ENCODE results near the gene COX5B.

The COX5B gene

GRCh38 chr2:97675430-97676113, 29.7 kb downstream of the COX5B start:
- Histone ChIP-seq H3K79me2 (ENCODE audit: insufficient read depth, low read length) (no peaks in the 10 kb centered on the region), H4K20me1 (ENCODE audit: insufficient read depth, low read length, poor library complexity, severe bottlenecking) (no peaks in the 10 kb centered on the region), H3K27me3 (ENCODE audit: insufficient read depth, low read length, poor library complexity, severe bottlenecking) (no peaks in the 10 kb centered on the region), H3F3A (ENCODE audit: low read depth) (no peaks in the 10 kb centered on the region), H3K9me3 (ENCODE audit: insufficient read depth, low read depth, low read length) (no peaks in the 10 kb centered on the region), H3K4me1 (ENCODE audit: insufficient read depth, low read length, poor library complexity, severe bottlenecking) (no peaks in the 10 kb centered on the region), H3K4me3 (ENCODE audit: low read length, poor library complexity, severe bottlenecking) (no peak overlapping the region), H2AFZ (ENCODE audit: low read length) (no peak overlapping the region), H3K4me2 (ENCODE audit: low read depth, low read length, poor library complexity, severe bottlenecking) (no peak overlapping the region), H3K36me3 (ENCODE audit: insufficient read depth, low read length) (no peaks in the 10 kb centered on the region), H3K9ac (ENCODE audit: low read depth, low read length, poor library complexity, severe bottlenecking) (no peak overlapping the region), H3K9me2 (replicated peaks; ENCODE audit: low read depth, low read length) (no peaks in the 10 kb centered on the region)
- TF ChIP-seq EZH2phosphoT487 (IDR thresholded peaks at IDR 0.05; ENCODE audit: borderline replicate concordance): no peak
- no peak for TF ChIP-seq CTCF (conservative IDR thresholded peaks at IDR 0.05; ENCODE audit: low read length)

- no peaks in the 10 kb centered on the region for H4K20me1 ChIP-seq (ENCODE audit: insufficient read depth, low read length, poor library complexity, severe bottlenecking)
- TF ChIP-seq CTCF (conservative IDR thresholded peaks at IDR 0.05; ENCODE audit: low read length): no peak
- TF ChIP-seq EZH2phosphoT487 (IDR thresholded peaks at IDR 0.05; ENCODE audit: borderline replicate concordance): no peak
- no peak overlapping the region for H3K4me2 ChIP-seq (ENCODE audit: low read depth, low read length, poor library complexity, severe bottlenecking)
- no peak overlapping the region for H2AFZ ChIP-seq (ENCODE audit: low read length)
- H3K9me2 ChIP-seq (replicated peaks; ENCODE audit: low read depth, low read length): no peaks in the 10 kb centered on the region
- H3K36me3 ChIP-seq (ENCODE audit: insufficient read depth, low read length): no peaks in the 10 kb centered on the region
- H3K9me3 ChIP-seq (ENCODE audit: insufficient read depth, low read depth, low read length): no peaks in the 10 kb centered on the region
- no peaks in the 10 kb centered on the region for H3K27me3 ChIP-seq (ENCODE audit: insufficient read depth, low read length, poor library complexity, severe bottlenecking)
- H3K9ac ChIP-seq (ENCODE audit: low read depth, low read length, poor library complexity, severe bottlenecking): no peak overlapping the region
- no peak overlapping the region for H3K4me3 ChIP-seq (ENCODE audit: low read length, poor library complexity, severe bottlenecking)
- H3K79me2 ChIP-seq (ENCODE audit: insufficient read depth, low read length): no peaks in the 10 kb centered on the region
- no peaks in the 10 kb centered on the region for H3K4me1 ChIP-seq (ENCODE audit: insufficient read depth, low read length, poor library complexity, severe bottlenecking)
- H3F3A ChIP-seq (ENCODE audit: low read depth): no peaks in the 10 kb centered on the region
These were observed 30.8 kb downstream of the COX5B start for GRCh38 chr2:97676620-97677019.

DNA sequence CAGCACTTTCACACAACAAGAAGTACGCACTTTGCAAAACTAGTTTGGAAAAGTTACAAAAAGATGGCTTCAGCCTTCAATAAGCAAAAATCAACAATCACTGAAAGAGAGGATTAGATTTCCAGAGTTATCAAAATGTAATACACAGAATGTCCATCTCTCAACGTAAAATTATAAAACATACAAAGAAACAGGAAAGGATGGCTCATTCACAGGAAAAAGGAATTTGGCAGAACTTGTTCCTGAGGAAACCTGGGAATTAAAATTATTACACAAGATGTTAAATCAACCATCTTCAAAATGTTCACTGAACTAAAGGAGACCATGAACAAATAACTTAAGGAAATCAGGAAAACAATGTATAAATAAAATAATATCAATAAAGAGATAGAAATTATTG, 31.6 kb downstream of the COX5B start:
- H3K79me2 ChIP-seq (ENCODE audit: insufficient read depth, low read length): no peaks in the 10 kb centered on the region
- no peaks in the 10 kb centered on the region for H3K9me2 ChIP-seq (replicated peaks; ENCODE audit: low read depth, low read length)
- H3K9me3 ChIP-seq (ENCODE audit: insufficient read depth, low read depth, low read length): no peaks in the 10 kb centered on the region
- no peaks in the 10 kb centered on the region for H3K4me1 ChIP-seq (ENCODE audit: insufficient read depth, low read length, poor library complexity, severe bottlenecking)
- H3K27me3 ChIP-seq (ENCODE audit: insufficient read depth, low read length, poor library complexity, severe bottlenecking): no peaks in the 10 kb centered on the region
- no peak overlapping the region for H3K9ac ChIP-seq (ENCODE audit: low read depth, low read length, poor library complexity, severe bottlenecking)
- no peaks in the 10 kb centered on the region for H4K20me1 ChIP-seq (ENCODE audit: insufficient read depth, low read length, poor library complexity, severe bottlenecking)
- no peak overlapping the region for H2AFZ ChIP-seq (ENCODE audit: low read length)
- no peak overlapping the region for H3K4me3 ChIP-seq (ENCODE audit: low read length, poor library complexity, severe bottlenecking)
- H3F3A ChIP-seq (ENCODE audit: low read depth): no peaks in the 10 kb centered on the region
- TF ChIP-seq CTCF (conservative IDR thresholded peaks at IDR 0.05; ENCODE audit: low read length) (no peak), EZH2phosphoT487 (IDR thresholded peaks at IDR 0.05; ENCODE audit: borderline replicate concordance) (no peak)
- H3K36me3 ChIP-seq (ENCODE audit: insufficient read depth, low read length): no peaks in the 10 kb centered on the region
- H3K4me2 ChIP-seq (ENCODE audit: low read depth, low read length, poor library complexity, severe bottlenecking): no peak overlapping the region

Measured in Loucy (cell line).